Ishikawa (cell line): ENCODE results near the gene SLC49A3.

Source experiments
- CEBPB ChIP-seq: IDR thresholded peaks from 2 replicates; pipeline ENCODE4 v1.6.1; 2012
- CREB1 ChIP-seq: IDR thresholded peaks from 2 replicates; pipeline ENCODE4 v1.6.1; 2012; ENCODE audit warnings: low read depth
- EP300 ChIP-seq: IDR thresholded peaks from 2 replicates; pipeline ENCODE4 v1.6.1; 2012; ENCODE audit warnings: borderline replicate concordance
- FOXM1 ChIP-seq: IDR thresholded peaks from 2 replicates; pipeline ENCODE4 v1.6.1; 2012; ENCODE audit warnings: low read depth, borderline replicate concordance
- NFIC ChIP-seq: IDR thresholded peaks from 2 replicates; pipeline ENCODE4 v1.6.1; 2012
- RAD21 ChIP-seq: IDR thresholded peaks from 2 replicates; pipeline ENCODE4 v1.6.1; 2012; ENCODE audit warnings: low read depth
- TAF1 ChIP-seq: IDR thresholded peaks from 2 replicates; pipeline ENCODE4 v1.6.1; 2012; ENCODE audit warnings: low read depth, mild to moderate bottlenecking
- TCF12 ChIP-seq: IDR thresholded peaks from 2 replicates; pipeline ENCODE4 v1.6.1; 2012; ENCODE audit warnings: low read depth
- TEAD4 ChIP-seq: IDR thresholded peaks from 2 replicates; pipeline ENCODE4 v1.6.1; 2012
- YY1 ChIP-seq: IDR thresholded peaks from 2 replicates; pipeline ENCODE4 v1.6.1; 2012; ENCODE audit warnings: low read depth
- ZBTB7A ChIP-seq: IDR thresholded peaks from 2 replicates; pipeline ENCODE4 v1.6.1; 2012; ENCODE audit warnings: low read depth
- TF ChIP-seq, protein P1 (sequence below): IDR thresholded peaks from 2 replicates; pipeline ENCODE4 v1.6.1; 2012; ENCODE audit warnings: low read depth, mild to moderate bottlenecking
- TF ChIP-seq, protein P2 (sequence below): IDR thresholded peaks from 2 replicates; pipeline ENCODE4 v1.6.1; 2012

DNA sequence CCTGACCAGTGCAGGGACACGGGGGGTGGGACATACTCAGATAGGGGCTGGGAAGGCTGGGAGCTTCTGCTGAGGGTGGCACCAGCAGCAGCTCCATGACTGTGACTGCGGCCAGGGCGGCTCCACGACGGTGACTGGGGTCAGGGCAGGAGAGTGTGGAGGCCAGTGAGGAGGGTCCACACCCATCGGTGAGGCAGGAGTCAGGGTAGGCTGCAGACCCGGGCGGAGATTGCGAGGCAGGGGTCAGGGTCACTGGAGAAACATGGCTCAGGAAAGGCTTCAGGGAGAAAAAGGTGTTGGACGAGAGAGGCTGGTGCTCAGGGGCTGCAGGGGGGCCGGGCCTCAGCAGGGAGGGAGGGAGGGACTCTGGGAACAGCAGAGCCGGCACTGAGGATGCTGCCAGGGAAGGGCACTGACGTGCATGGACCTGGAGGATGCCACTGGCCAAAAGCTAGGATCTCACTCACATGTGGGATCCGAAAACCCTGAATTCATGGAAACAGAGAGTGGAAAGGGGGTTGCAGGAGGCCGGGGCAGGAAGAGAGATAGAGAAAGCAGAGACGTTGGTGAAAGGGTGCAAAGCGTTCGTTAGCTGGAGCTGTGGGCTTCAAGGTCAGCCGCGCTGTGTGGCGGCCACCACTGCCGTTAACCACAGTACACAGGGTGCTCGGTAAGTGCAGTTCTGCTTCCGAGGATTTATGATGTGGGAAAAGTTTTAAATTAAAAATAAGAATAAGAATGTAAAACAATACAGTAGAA is 36.9 kb downstream of the SLC49A3 start:
- TF ChIP-seq EP300, result no peak
- no peak for TF ChIP-seq YY1
- TF ChIP-seq TCF12, result no peak
- TF ChIP-seq, protein P1, sequence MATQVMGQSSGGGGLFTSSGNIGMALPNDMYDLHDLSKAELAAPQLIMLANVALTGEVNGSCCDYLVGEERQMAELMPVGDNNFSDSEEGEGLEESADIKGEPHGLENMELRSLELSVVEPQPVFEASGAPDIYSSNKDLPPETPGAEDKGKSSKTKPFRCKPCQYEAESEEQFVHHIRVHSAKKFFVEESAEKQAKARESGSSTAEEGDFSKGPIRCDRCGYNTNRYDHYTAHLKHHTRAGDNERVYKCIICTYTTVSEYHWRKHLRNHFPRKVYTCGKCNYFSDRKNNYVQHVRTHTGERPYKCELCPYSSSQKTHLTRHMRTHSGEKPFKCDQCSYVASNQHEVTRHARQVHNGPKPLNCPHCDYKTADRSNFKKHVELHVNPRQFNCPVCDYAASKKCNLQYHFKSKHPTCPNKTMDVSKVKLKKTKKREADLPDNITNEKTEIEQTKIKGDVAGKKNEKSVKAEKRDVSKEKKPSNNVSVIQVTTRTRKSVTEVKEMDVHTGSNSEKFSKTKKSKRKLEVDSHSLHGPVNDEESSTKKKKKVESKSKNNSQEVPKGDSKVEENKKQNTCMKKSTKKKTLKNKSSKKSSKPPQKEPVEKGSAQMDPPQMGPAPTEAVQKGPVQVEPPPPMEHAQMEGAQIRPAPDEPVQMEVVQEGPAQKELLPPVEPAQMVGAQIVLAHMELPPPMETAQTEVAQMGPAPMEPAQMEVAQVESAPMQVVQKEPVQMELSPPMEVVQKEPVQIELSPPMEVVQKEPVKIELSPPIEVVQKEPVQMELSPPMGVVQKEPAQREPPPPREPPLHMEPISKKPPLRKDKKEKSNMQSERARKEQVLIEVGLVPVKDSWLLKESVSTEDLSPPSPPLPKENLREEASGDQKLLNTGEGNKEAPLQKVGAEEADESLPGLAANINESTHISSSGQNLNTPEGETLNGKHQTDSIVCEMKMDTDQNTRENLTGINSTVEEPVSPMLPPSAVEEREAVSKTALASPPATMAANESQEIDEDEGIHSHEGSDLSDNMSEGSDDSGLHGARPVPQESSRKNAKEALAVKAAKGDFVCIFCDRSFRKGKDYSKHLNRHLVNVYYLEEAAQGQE, result no peak
- TF ChIP-seq, protein P2, sequence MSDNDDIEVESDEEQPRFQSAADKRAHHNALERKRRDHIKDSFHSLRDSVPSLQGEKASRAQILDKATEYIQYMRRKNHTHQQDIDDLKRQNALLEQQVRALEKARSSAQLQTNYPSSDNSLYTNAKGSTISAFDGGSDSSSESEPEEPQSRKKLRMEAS, result no peak
- no peak for TF ChIP-seq RAD21
- no peak for TF ChIP-seq TEAD4
- TF ChIP-seq CREB1, result no peak
- TF ChIP-seq FOXM1, result no peak
- no peak for TF ChIP-seq TAF1
- no peak for TF ChIP-seq NFIC
- TF ChIP-seq ZBTB7A, result no peak
- TF ChIP-seq CEBPB, result no peak
